Measurements from ENCODE around the gene PIK3CD. TPM values are rescaled to one million over a fixed set of nuclear protein-coding genes. Genes with fewer than 3 reads are reported as not detected.

PIK3CD gene
- 1 to 10 TPM; 1.6 to 5.4 TPM for total RNA-seq
- long read RNA-seq, partial matches to known transcripts: 1 of 2 reads
- long read RNA-seq, other reads (novel, unspliced or antisense): 1 of 2 reads

DNA sequence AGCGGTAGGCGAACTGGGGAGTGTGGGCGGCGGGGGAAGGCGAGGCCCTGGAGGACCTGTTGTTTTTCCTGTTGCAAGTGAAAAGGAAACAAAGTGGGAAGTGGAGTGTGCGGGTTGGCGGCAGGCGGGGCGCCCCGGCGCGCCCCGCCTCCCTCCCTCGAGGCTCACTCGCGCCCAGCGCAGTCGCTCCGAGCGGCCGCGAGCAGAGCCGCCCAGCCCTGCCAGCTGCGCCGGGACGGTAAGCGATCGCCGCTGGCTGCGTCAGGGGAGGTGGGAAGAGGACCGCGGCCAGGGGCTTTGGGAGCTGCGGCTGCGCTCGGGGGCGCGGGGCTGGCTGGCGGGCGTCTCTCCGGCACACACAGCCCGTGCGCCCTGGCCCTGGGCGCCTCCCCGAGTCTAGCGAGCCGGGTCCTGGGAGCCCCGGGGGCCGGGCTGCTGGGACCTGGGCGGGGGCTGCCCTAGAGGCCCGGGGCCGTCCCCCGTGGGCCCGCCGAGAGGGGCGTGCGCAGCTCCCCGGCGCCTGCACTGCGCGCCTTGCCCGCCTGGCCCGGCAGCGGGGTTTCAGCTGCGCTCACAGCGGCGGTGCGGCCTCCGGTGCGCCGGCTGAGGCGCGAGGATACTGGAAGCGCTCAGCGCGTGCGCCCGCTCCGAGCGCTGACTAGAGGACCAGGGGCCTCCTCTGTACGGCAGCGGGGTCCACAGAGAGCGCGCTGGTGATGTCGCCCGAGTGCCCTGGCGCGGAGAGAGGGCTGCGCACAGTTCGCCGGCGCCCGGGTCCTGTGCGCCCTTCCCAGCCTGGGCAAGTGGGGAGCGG, at the start of gene PIK3CD:
TSS of gene PIK3CD (plus strand) at position 167 of the 814 bp plus-strand sequence. CDS start 58,725 bp downstream, outside the sequence.
- DNase-seq: peak in 1 of 2 donors; percentile 34
- ATAC-seq: peak; percentile 62
- intact Hi-C loops (cut with DNase I, micrococcal nuclease): no loop called here

DNA sequence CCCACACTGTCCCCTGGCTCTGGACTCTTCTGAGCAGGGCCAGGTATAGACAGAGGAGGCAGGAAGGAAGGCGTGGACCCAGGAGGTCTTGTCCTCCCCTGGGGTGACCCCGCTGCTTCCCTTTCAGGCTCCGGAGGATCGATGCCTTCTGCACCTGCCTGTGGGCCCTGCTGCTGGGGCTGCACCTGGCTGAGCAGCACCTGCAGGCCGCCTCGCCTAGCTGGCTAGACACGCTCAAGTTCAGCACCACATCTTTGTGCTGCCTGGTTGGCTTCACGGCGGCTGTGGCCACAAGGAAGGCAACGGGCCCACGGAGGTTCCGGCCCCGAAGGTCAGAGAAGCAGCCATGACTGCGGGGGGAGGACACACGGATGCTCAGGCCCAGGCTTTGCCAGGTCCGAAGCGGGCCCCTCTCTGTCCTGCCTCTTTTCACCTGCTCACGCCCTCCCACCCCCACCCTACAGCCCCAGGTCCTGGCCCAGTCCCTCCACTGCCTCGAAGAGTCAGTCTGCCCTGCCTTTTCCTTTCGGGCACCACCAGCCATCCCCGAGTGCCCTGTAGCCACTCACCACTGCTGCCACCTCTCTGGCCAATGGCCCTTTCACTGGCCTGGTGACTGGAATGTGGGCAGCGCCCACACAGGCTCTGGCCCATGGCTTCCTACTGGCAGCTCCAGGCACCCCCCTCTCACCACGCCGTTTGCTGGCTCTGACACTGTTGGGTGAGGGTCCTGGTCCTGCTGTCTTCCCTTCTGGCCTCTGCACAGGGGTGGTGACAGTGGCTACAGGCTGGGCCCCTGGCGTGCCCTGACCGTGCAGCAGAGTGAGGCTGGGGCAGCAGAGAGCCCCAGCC, 49.4 kb upstream of the PIK3CD start:
- ATAC-seq: no peak
- no peak for DNase-seq
- intact Hi-C loops (cut with DNase I, micrococcal nuclease): no loop called here

DNA sequence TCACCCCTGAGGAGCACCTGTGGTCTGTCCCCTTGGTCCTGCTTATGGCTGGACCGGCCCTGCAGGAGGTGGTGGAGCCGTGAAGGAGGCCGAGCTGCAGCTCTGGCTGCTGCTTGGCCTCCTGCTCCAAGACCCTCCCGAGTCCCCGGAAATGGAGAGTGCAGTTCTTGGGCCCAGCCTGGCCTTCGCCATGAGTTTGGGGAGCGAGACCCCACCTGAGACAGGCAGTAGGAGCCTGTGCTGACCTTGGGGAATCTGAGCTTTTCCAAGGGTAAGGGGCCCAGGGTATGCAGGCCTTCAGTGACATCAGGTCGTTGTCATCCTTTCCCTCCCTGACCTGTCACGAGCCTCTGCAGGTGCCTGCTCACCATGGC, 48.8 kb upstream of the PIK3CD start:
- intact Hi-C loops (cut with DNase I, micrococcal nuclease): no loop called here
- ATAC-seq (no peak), DNase-seq (no peak)

DNA sequence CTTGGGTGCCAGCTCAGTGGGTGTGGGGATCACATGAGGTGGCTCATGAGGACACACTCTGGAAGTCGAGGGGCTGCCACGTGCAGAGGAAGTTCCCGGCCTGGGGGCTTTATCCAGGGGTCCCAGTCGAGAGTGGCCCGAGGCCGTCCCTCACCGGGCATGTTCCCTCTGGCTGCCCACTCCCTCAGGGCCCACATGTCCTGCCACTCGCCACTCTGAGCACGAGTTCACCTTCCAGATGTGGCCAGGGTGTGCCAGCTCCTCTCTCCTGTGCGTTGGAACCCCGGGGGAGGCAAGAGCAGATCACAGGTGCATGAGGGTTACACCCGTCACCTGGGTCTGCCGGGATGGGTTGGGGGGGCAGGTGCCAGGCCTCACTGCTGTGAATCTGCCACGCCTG, 48.2 kb upstream of the PIK3CD start:
- no peak for DNase-seq
- intact Hi-C loops (cut with DNase I, micrococcal nuclease): no loop called here
- no peak for ATAC-seq

DNA sequence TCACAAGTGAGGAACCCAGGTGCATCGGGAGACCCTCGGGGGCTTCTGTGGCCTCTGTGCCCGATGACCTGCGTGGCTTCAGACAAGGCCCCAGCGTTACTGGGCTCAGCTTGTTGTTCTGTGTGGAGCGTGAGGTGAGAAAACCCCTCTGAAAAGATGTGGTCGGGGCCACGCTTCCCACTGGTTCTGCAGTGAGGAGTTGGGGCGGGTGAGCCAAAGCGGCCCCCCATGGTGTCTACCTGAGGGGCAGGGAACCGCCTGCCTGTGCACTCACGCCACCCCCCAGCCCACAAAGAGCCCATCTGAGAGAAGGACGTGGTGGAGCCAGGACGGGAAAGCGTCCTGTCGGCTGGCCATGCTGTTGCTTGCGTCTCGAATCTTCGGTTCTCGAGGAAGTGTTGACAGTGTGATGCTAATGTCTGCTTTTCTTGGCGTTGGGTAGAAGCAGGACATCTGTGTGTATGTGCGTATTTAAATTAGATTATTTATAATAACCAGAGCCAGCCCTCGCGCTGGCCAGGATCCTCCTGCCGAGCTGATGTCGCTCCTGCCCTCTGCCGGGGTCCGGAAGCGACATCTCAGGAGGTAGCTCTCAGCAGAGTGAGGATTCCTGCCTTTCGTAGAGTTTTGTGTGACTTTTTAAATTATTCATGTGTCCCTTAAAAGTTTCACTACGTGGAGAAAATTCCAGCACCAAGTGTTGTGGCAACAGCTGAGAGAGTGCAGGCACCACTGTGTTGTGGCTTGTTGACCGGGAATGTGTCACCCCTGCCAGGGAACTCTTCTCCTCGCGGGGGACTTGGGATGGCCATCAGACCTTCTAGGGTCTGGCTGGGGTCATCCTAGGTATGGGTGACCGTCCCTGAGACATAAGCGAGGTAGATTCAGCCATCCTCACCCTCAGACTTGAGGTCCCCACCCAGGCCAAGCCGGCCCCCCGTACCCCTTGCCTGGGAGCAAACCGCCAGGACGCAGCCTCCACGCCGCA, 47.5 kb upstream of the PIK3CD start:
- no peak for DNase-seq
- intact Hi-C loops (cut with DNase I, micrococcal nuclease): no loop called here

DNA sequence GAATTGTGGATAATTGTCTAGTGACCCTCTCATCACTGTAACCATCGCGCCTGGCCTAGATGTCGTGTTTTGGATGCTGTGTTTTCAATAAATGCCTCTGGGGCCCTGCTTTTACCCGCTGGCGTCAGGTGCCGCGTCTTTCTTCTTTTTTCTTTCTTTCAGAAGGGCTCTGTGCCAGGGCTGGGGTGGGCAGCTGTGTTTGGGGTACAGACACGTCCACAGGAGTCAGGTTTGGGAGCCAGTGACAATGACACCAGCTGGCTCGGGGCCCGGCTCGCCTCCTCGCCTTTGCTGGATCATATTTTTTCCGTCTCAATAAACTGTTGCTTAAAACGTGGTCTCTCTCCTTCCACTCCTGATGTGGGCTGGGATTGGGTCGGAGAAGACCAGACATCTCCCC, 46.7 kb upstream of the PIK3CD start:
- DNase-seq (no peak), ATAC-seq (no peak)
- intact Hi-C loops (cut with DNase I, micrococcal nuclease): no loop called here

More for the DNA sequence above, 47.5 kb upstream of the PIK3CD start:
- ATAC-seq: no peak

DNA sequence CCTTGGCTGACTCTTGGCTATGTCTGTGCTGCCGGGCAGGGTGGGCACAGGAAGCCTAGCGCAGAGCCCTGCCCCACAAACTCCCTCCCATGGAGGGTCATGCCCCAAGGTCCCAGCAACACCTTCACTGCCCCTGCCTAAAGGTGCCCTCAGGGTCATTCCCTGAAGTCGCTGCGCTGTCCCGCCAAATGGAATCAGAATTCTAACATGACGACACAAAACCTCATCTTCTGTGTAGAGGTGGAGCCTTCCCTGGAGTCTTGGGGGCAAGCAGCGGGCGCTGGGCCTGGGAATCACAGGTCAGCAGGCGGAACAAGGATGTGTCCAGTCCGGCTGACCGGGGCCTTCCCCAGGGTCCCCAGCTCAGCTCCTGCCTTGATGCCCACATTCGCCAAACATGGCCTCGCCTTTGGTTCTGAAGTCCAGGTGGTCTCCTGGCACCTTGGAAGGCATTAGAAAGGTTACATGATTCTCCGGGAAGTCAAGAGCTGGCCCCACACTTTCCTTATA, 45.5 kb upstream of the PIK3CD start:
- DNase-seq (no peak), ATAC-seq (no peak)
- intact Hi-C loops (cut with DNase I, micrococcal nuclease): no loop called here

DNA sequence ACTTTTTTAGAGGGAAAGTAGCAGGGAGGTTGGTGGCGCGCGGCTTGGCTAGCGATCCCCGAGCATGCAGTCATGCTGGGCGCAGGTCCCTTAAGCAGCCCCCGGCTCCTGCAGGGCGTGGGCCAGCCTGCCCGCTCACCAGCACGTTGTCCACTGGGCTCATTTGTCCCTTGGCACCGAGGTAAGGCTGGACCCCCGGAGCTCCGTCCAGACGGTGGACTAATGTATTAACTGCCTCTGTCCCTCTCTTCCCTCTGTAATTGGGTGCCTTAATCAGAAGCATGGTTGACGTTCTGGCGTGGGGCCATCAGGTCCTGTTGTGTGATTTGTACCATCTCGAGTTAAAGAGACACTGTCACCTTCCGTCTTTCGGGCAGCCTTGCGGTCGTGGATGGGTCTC, 45.1 kb upstream of the PIK3CD start:
- intact Hi-C loops (cut with DNase I, micrococcal nuclease): no loop called here
- no peak for DNase-seq
- no peak for ATAC-seq

DNA sequence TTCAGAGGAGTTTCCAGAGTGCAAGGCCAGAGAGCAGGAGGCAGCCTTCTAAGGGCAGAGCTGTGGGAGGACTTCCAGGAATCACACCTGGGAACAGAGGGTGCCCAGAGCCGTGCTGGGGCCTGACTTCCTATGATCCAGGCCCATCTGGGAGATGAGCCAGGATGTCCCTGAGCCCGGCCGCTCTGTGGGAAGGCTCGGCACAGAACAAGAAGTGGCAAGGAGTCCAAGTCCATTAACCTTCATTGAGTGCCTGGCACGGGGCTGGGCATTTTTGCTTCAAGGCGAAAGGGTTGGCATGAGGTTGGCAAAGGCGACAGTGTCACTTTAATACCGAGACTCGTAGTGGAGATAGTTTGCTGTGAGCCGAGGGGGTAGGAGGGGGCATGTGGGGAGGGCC, 44.6 kb upstream of the PIK3CD start:
- intact Hi-C loops (cut with DNase I, micrococcal nuclease): no loop called here
- no peak for DNase-seq
- ATAC-seq: no peak

DNA sequence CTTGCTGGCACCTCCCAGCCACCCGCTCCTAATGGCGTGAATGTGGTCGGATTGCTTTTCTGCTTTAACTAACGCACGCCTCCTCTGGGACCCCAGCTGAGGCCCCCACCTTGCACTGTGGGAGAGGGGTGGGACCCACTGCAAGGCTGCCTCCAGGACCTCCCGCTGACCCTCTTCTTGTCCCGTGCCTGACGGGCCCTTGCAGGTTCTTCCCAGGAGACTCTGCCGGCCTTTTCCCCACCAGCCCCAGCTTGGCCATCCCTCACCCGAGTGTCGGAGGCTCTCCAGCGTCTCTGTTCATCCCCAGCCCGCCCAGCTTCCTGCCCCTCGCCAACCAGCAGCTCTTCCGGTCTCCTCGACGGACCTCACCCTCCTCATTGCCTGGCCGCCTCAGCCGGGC, 44.2 kb upstream of the PIK3CD start:
- intact Hi-C loops (cut with DNase I, micrococcal nuclease): no loop called here
- ATAC-seq (no peak), DNase-seq (no peak)

DNA sequence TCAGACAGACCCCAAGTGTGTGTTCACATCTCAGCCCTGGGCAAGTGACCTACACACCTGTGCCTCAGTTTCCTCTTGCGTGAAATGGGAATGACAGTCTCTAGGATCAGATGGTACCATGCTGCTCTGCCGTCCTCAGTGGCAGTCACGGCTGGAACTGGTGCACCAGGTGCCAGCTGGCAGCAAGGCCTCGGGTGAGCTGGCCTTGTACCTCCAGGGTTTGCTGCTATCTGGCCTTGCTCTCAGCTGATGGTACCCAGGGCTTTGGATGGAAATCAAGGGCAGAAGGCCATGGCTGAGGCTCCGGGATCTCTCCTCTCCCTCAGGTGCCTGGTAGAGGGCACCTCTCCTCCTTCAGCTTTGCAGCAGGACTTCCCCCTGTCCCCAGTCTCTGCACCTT, 41.5 kb upstream of the PIK3CD start:
- no peak for ATAC-seq
- no peak for DNase-seq
- intact Hi-C loops (cut with DNase I, micrococcal nuclease): no loop called here

DNA sequence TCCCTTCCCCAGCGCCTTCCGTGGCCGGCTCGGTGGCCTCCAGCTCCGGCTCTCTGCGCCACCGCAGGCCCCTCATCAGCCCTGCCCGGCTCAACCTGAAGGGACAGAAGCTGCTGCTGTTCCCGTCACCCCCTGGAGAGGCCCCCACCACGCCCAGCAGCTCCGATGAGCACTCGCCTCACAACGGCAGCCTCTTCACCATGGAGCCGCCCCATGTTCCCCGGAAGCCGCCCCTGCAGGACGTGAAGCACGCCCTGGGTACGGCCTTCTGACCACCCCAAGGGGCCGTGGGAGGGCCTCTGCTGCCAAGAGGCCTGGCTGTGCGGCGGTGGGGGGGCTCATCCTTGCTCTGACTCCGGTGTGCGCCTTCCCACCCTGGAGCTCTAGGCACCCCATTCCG, 41.0 kb upstream of the PIK3CD start:
- DNase-seq: no peak
- no peak for ATAC-seq
- intact Hi-C loops (cut with DNase I, micrococcal nuclease): no loop called here

DNA sequence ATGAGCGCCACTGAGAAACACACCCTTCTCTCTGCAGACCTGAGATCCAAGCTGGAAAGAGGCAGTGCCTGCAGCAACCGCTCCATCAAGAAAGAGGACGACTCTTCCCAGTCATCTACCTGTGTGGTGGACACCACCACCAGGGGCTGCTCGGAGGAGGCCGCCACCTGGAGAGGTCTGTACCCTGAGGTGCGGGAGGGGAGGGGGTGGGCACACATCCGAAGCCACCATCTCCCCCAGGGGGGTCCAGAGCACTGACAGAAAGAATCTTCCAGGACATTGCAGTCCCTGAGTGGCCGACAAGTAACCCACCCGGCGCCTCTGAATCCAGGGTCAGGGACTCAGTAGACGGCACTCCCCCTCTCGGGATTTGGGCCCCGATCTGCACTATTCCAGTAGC, 39.8 kb upstream of the PIK3CD start:
- DNase-seq (no peak), ATAC-seq (no peak)
- intact Hi-C loops (cut with DNase I, micrococcal nuclease): no loop called here

DNA sequence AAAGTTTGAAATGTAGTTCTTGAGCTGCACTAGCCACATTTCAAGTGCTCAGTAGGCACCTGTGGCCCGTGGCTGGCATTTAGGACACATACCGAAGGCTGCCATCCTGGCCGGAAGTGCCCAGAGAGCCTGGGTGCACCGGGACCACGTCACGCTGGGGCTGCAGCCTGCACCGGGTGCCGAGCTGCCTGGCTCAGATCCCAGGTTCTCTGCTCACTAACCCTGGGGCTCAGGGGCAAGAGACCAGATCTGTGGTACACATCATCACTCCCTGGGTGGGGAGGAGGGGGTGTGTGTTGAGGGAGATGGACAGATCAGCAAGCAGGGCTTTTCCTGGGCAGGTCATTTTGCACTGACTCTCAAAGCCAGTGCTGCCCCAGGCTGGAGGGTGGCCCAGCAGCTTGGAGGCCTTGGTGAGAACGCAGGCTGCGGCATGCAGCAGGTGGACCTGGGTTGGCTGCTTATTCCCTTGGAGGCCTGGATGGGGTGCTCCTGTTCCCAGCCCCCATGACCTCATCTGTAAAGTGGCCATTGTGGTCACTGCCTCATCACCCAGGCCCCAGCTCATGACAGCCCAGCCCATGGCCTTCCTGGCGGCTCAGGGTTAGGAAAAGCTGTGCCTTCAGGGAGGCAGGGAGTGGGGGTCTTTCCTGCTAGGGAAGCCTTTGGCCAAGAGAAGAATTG, 39.2 kb upstream of the PIK3CD start:
- ATAC-seq (no peak), DNase-seq (no peak)
- intact Hi-C loops (cut with DNase I, micrococcal nuclease): no loop called here

DNA sequence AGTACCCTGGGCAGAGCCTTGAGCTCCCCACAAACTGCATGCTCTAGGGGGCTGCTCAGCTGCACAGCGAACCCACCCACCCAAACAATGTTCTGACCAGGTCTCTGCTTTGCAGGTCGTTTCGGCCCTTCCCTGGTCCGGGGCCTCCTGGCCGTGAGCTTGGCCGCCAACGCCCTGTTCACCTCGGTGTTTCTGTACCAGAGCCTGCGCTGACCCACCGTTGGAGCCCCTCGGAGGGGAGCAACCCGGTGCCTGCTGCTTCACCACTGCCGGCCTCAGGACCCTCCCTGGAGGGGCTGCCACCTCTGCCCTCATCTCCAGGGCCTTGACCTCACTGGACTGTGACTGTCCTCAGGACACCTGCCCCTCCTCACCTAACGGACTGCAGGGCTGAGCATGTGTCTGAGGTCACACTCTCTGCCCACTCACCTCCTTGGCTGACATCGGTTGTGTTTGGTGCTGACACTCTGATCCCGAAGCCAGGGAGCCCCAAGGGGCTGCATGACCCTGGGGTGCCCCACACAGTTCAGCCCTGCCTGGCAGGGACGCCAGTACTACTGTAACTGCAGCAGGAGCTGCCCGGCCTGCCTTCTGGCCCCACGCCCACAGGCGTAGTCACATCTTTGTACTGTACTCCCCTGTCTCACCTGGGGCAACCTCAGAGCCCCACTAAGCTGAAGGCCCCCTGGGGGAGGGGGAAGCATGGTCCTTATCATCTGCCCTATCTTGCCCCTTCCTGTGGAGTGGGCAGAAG, 38.5 kb upstream of the PIK3CD start:
- DNase-seq: no peak
- intact Hi-C loops (cut with DNase I, micrococcal nuclease): no loop called here
- ATAC-seq: no peak

DNA sequence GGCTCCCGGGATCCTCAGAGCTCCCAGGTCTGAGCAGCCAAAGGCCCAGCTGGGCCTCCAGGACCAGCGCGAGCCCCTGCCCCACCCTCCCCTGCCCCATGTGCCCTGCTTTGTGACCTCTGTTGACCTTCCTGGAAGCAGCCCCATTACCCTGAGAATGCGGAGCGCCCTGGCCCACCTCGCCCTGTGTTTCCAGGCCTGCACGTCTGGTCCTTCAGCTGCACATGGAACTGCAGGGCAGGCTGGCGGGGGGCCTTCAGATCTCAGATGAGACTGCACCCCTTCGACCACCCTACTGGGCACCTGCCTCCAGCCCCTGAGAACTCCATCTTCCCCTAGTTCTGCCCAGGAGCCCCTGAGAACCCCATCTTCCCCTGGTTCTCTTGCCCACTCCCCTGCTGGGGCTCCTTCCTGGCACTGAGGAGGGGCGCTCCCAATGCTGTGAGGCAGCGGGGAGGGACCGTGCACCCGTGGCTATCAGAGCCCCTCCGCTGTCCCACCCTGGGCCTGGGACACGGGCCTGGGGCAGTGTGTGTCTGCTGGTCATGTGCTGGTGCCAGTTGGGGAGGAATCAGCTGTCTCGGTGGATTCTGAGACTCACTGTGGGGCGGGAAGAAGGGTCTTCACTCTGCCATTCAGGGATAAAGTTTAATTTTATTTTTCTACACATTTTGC, 37.8 kb upstream of the PIK3CD start:
- intact Hi-C loops (cut with DNase I, micrococcal nuclease): no loop called here
- no peak for DNase-seq
- ATAC-seq: no peak
